Stimulated activated memory B cell treated with anti-CD40 and anti-IgM and Interleukin-4, amounts not matched to agents 10 μg/mL and 1 μg/mL and 100 μg/mL, for 72 hours (primary cell): ENCODE measurements around the gene C1orf159.
A peak's percentile ranks its signal among the peaks of the same experiment; 100 is the strongest.

ENCODE experiments used
- ATAC-seq: fragments of 150-1000 bp; cut with Tn5 transposase; 2 replicates; pipeline ENCODE4 v1.10.0; 2021
- H3K27ac Mint-ChIP-seq: one replicate; pipeline ENCODE4 v1.8.0; 2022; ENCODE audit warnings: mild to moderate bottlenecking, mixed read lengths
- H3K27me3 Mint-ChIP-seq: one replicate; pipeline ENCODE4 v1.8.0; 2022; ENCODE audit warnings: mixed read lengths
- H3K36me3 Mint-ChIP-seq: one replicate; pipeline ENCODE4 v1.8.0; 2022; ENCODE audit warnings: mixed read lengths
- H3K4me1 Mint-ChIP-seq: one replicate; pipeline ENCODE4 v1.8.0; 2022; ENCODE audit warnings: mixed read lengths
- H3K4me3 Mint-ChIP-seq: one replicate; pipeline ENCODE4 v1.8.0; 2022; ENCODE audit warnings: mild to moderate bottlenecking, moderate library complexity, mixed read lengths
- H3K9me3 Mint-ChIP-seq: one replicate; pipeline ENCODE4 v1.8.0; 2022; ENCODE audit warnings: mixed read lengths

C1orf159 gene

GRCh38 chr1:1049318-1050165, 66.3 kb downstream of the C1orf159 start:
- no peak overlapping the region for H3K27ac Mint-ChIP-seq
- H3K4me3 Mint-ChIP-seq, result no peak overlapping the region
- H3K9me3 Mint-ChIP-seq, result no peaks in the 10 kb centered on the region
- ATAC-seq, result peak; percentile 1
- H3K36me3 Mint-ChIP-seq, result peaks cover 42% of the 10 kb centered on the region
- H3K27me3 Mint-ChIP-seq, result no peaks in the 10 kb centered on the region
- peaks cover 20% of the 10 kb centered on the region for H3K4me1 Mint-ChIP-seq

GRCh38 chr1:1048765-1049164, 67.1 kb downstream of the C1orf159 start:
- Mint-ChIP-seq H3K4me1 (peaks cover 20% of the 10 kb centered on the region), H3K4me3 (no peak overlapping the region), H3K27ac (no peak overlapping the region), H3K9me3 (no peaks in the 10 kb centered on the region), H3K27me3 (no peaks in the 10 kb centered on the region), H3K36me3 (peaks cover 45% of the 10 kb centered on the region)
- no peak for ATAC-seq

GRCh38 chr1:1047963-1048362, 67.9 kb downstream of the C1orf159 start:
- no peak overlapping the region for H3K27ac Mint-ChIP-seq
- no peaks in the 10 kb centered on the region for H3K27me3 Mint-ChIP-seq
- H3K36me3 Mint-ChIP-seq, result peaks cover 48% of the 10 kb centered on the region

GRCh38 chr1:1047407-1047806, 68.5 kb downstream of the C1orf159 start:
- no peak overlapping the region for H3K27ac Mint-ChIP-seq
- peaks cover 4% of the 10 kb centered on the region for H3K9me3 Mint-ChIP-seq
- H3K4me3 Mint-ChIP-seq, result no peak overlapping the region
- H3K36me3 Mint-ChIP-seq, result peaks cover 48% of the 10 kb centered on the region
- peaks cover 18% of the 10 kb centered on the region for H3K4me1 Mint-ChIP-seq
- no peak for ATAC-seq
- H3K27me3 Mint-ChIP-seq, result no peaks in the 10 kb centered on the region

More at GRCh38 chr1:1047963-1048362, 67.9 kb downstream of the C1orf159 start:
- H3K4me3 Mint-ChIP-seq, result no peak overlapping the region
- no peak for ATAC-seq
- H3K9me3 Mint-ChIP-seq, result peaks cover 3% of the 10 kb centered on the region
- H3K4me1 Mint-ChIP-seq, result peaks cover 20% of the 10 kb centered on the region

- peaks cover 46% of the 10 kb centered on the region for H3K36me3 Mint-ChIP-seq
- no peak overlapping the region for H3K4me3 Mint-ChIP-seq
- H3K27me3 Mint-ChIP-seq, result no peaks in the 10 kb centered on the region
- H3K9me3 Mint-ChIP-seq, result peaks cover 4% of the 10 kb centered on the region
- no peak for ATAC-seq
- H3K27ac Mint-ChIP-seq, result no peak overlapping the region
- peaks cover 12% of the 10 kb centered on the region for H3K4me1 Mint-ChIP-seq
Measured at GRCh38 chr1:1046767-1047166, 69.1 kb downstream of the C1orf159 start.

DNA sequence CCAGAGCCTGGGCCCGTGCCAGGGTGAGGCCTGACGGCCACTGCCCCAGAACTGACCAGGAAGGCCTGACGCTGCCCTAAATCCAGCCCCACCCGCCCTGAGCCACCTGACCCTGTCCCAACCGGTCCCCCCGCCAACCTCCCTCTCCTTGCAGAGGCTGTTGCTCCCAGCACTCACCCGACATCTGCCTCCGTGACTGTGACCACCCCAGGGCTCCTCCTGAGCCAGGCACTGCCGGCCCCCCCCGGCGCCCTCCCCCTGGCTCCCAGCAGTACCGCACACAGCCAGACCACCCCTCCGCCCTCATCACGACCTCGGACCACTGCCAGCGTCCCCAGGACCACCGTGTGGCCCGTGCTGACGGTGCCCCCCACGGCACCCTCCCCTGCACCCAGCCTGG, 69.6 kb downstream of the C1orf159 start:
- no peaks in the 10 kb centered on the region for H3K27me3 Mint-ChIP-seq
- peaks cover 12% of the 10 kb centered on the region for H3K4me1 Mint-ChIP-seq
- H3K9me3 Mint-ChIP-seq, result peaks cover 4% of the 10 kb centered on the region
- no peak overlapping the region for H3K4me3 Mint-ChIP-seq
- H3K36me3 Mint-ChIP-seq, result peaks cover 46% of the 10 kb centered on the region
- no peak for ATAC-seq
- H3K27ac Mint-ChIP-seq, result no peak overlapping the region

- peaks cover 46% of the 10 kb centered on the region for H3K36me3 Mint-ChIP-seq
- peaks cover 2% of the 10 kb centered on the region for H3K4me1 Mint-ChIP-seq
- H3K27ac Mint-ChIP-seq, result no peak overlapping the region
- H3K27me3 Mint-ChIP-seq, result no peaks in the 10 kb centered on the region
- no peak for ATAC-seq
- peaks cover 4% of the 10 kb centered on the region for H3K9me3 Mint-ChIP-seq
- no peak overlapping the region for H3K4me3 Mint-ChIP-seq
Measured at GRCh38 chr1:1045129-1045528, 70.8 kb downstream of the C1orf159 start.

- no peak for ATAC-seq
- Mint-ChIP-seq H3K4me1 (peaks cover 7% of the 10 kb centered on the region), H3K9me3 (peaks cover 4% of the 10 kb centered on the region), H3K27me3 (no peaks in the 10 kb centered on the region), H3K27ac (no peak overlapping the region), H3K36me3 (peaks cover 46% of the 10 kb centered on the region), H3K4me3 (no peak overlapping the region)
Measured at GRCh38 chr1:1044455-1045078, 71.3 kb downstream of the C1orf159 start.

DNA sequence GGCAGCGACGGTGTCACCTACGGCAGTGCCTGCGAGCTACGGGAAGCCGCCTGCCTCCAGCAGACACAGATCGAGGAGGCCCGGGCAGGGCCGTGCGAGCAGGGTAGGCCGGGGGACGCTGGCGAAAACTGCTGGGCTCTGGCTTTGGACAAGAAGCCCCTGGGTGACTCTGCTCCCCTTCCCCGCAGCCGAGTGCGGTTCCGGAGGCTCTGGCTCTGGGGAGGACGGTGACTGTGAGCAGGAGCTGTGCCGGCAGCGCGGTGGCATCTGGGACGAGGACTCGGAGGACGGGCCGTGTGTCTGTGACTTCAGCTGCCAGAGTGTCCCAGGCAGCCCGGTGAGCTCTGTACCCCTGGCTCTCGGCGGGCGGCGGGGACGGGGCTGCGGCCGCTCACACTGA, 72.0 kb downstream of the C1orf159 start:
- Mint-ChIP-seq H3K9me3 (peaks cover 4% of the 10 kb centered on the region), H3K4me1 (peaks cover 13% of the 10 kb centered on the region), H3K36me3 (peaks cover 46% of the 10 kb centered on the region), H3K4me3 (no peak overlapping the region), H3K27me3 (no peaks in the 10 kb centered on the region), H3K27ac (no peak overlapping the region)
- ATAC-seq, result no peak

- Mint-ChIP-seq H3K9me3 (peaks cover 4% of the 10 kb centered on the region), H3K27ac (no peak overlapping the region), H3K36me3 (peaks cover 46% of the 10 kb centered on the region), H3K4me3 (no peak overlapping the region), H3K4me1 (peaks cover 18% of the 10 kb centered on the region), H3K27me3 (no peaks in the 10 kb centered on the region)
- no peak for ATAC-seq
Measured at GRCh38 chr1:1043411-1043810, 72.5 kb downstream of the C1orf159 start.

GRCh38 chr1:1042835-1043234, 73.1 kb downstream of the C1orf159 start:
- Mint-ChIP-seq H3K27ac (no peak overlapping the region), H3K27me3 (no peaks in the 10 kb centered on the region), H3K4me3 (no peak overlapping the region), H3K9me3 (peaks cover 4% of the 10 kb centered on the region), H3K36me3 (peaks cover 46% of the 10 kb centered on the region), H3K4me1 (peaks cover 24% of the 10 kb centered on the region)
- no peak for ATAC-seq

DNA sequence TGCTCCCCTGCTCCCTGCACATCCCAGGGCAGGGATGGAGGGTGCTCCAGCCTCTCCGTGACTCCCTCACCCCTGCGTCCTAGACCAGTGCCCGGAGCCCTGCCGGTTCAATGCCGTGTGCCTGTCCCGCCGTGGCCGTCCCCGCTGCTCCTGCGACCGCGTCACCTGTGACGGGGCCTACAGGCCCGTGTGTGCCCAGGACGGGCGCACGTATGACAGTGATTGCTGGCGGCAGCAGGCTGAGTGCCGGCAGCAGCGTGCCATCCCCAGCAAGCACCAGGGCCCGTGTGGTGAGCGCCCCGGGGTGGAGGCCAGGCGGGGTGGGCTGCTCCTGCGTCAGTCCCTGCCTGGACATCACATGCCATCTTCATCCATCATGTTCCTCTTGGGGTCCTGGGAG, 74.0 kb downstream of the C1orf159 start:
- H3K36me3 Mint-ChIP-seq, result peaks cover 38% of the 10 kb centered on the region
- no peak for ATAC-seq
- H3K27ac Mint-ChIP-seq, result no peak overlapping the region
- H3K27me3 Mint-ChIP-seq, result no peaks in the 10 kb centered on the region
- peaks cover 4% of the 10 kb centered on the region for H3K9me3 Mint-ChIP-seq
- H3K4me1 Mint-ChIP-seq, result peaks cover 34% of the 10 kb centered on the region
- H3K4me3 Mint-ChIP-seq, result no peak overlapping the region

- Mint-ChIP-seq H3K4me1 (peaks cover 41% of the 10 kb centered on the region), H3K36me3 (peaks cover 37% of the 10 kb centered on the region), H3K4me3 (no peak overlapping the region), H3K27ac (no peak overlapping the region), H3K27me3 (peaks cover 4% of the 10 kb centered on the region), H3K9me3 (peaks cover 4% of the 10 kb centered on the region)
- ATAC-seq, result no peak
Measured at GRCh38 chr1:1041092-1041523, 74.8 kb downstream of the C1orf159 start.

DNA sequence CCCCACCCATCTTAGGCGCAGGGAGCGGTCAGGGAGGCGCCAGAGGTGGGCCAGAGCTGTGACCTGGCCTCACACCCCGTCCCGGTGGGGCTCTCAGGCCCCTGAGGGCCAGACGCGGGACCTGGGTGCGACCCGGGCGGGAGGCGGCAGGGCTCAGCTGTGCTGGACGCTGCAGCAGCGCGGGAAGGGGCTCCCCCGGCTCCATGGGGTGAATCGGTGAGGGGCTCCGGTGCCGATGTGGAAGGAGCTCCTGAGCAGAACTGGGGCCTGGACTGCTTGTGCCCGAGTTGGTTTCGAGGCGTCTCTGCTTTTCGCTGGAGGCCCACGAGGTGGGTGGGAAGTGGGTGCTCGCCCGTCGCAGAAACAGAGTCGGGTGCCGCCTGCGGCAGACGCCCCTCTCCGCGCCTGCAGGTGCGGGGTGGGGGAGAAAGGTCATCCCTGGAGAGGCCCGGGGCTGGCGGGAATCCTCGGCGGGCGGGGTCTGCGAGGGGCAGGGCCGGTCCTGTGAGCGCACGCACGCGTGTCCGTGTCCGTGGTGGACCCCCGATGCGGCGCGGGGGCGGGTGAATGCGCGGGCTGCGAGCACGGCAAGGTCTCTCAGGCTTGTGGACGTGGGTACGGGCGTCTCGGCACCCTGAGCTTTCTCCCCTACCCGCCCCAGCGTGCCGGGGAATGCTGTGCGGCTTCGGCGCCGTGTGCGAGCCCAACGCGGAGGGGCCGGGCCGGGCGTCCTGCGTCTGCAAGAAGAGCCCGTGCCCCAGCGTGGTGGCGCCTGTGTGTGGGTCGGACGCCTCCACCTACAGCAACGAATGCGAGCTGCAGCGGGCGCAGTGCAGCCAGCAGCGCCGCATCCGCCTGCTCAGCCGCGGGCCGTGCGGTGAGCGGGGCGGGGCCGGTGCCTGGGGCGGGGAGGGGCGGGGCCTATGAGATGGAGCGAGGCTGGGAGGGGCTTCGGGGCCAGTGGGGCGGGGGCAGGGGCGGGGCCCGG, 75.6 kb downstream of the C1orf159 start:
- peaks cover 49% of the 10 kb centered on the region for H3K4me1 Mint-ChIP-seq
- H3K9me3 Mint-ChIP-seq, result peaks cover 4% of the 10 kb centered on the region
- peaks cover 32% of the 10 kb centered on the region for H3K36me3 Mint-ChIP-seq
- peak; percentile 59 for ATAC-seq
- peak overlapping the region; percentile 53 for H3K27ac Mint-ChIP-seq
- H3K27me3 Mint-ChIP-seq, result peaks cover 12% of the 10 kb centered on the region
- H3K4me3 Mint-ChIP-seq, result peak overlapping the region; percentile 60
